Testis (tissue), 3 donors: ENCODE measurements around the gene SURF6. TPM values are rescaled to one million over a fixed set of nuclear protein-coding genes. Genes with fewer than 3 reads are reported as not detected.

Source experiments
- DNase-seq: peaks from one replicate; pipeline ENCODE4 v3.0.0-alpha.2; 2019
- H3K27ac ChIP-seq, 2 donors: fragments of 200-600 bp; sonication (generic); one replicate each; pipeline ENCODE4 v1.5.1; 2019
- H3K27me3 ChIP-seq: fragments of 200-600 bp; sonication (generic); one replicate; pipeline ENCODE4 v1.5.1; 2019
- H3K36me3 ChIP-seq: fragments of 200-600 bp; sonication (generic); one replicate; pipeline ENCODE4 v1.5.1; 2017; ENCODE audit warnings: low read depth; ENCODE audit errors: missing control alignments
- H3K4me1 ChIP-seq: fragments of 200-600 bp; sonication (generic); one replicate; pipeline ENCODE4 v1.5.1; 2019
- H3K4me3 ChIP-seq, 2 donors: fragments of 200-600 bp; sonication (generic); one replicate each; pipeline ENCODE4 v1.5.1; 2017 to 2019
- H3K9me3 ChIP-seq: fragments of 200-600 bp; sonication (generic); one replicate; pipeline ENCODE4 v1.5.1; 2017
- POLR2A ChIP-seq: fragments of 450-650 bp; IDR thresholded peaks from one replicate; pipeline ENCODE4 v1.6.1; 2017; ENCODE audit warnings: antibody characterized with exemption, mild to moderate bottlenecking, moderate library complexity
- WGBS, 2 donors: methylation state at CpG; one replicate each; pipeline ENCODE4 v1.1.5; 2018; 5-methylcytosine and 5-hydroxymethylcytosine counted together
- intact Hi-C: fragments of 100-400 bp; cut with DNase I; formaldehyde crosslinking; loops from one replicate; pipeline ENCODE4 v1.15.1; 2023; ENCODE audit warnings: low total_unique reads
- polyA plus RNA-seq: library from polyadenylated mRNA; stranded (reverse); fragments of 350-450 nt; fragmentation: Illumina TruSeq; extraction: RNeasy Lipid Tissue Mini Kit (QIAGEN cat#74804); gene quantifications from one replicate; pipeline ENCODE4 v1.2.3, GENCODE V29; 2014; ENCODE audit warnings: low read depth, low replicate concordance; ENCODE audit not compliant: insufficient read depth
- total RNA-seq, 2 donors: library from RNA; depleted of rRNA; stranded (reverse); fragments of >200 nt; gene quantifications; one replicate each; pipeline ENCODE4 v1.2.3, GENCODE V29; 2016
- TF ChIP-seq, protein P1 (sequence below), 3 experiments: fragments of 450-650 bp in 2 of 3; fragments of 200-600 bp in 1 of 3; sonication (generic) in 1 of 3; IDR thresholded peaks; one replicate each; pipeline ENCODE4 v1.5.1; 2016 to 2019; ENCODE audit warnings: antibody characterized with exemption in 3 of 3, mild to moderate bottlenecking in 2 of 3, moderate library complexity in 1 of 3

The SURF6 gene
- total and polyA plus RNA-seq, 3 donors from 2014 or later, result 19.8 to 36.0 (median 28.5) TPM

DNA sequence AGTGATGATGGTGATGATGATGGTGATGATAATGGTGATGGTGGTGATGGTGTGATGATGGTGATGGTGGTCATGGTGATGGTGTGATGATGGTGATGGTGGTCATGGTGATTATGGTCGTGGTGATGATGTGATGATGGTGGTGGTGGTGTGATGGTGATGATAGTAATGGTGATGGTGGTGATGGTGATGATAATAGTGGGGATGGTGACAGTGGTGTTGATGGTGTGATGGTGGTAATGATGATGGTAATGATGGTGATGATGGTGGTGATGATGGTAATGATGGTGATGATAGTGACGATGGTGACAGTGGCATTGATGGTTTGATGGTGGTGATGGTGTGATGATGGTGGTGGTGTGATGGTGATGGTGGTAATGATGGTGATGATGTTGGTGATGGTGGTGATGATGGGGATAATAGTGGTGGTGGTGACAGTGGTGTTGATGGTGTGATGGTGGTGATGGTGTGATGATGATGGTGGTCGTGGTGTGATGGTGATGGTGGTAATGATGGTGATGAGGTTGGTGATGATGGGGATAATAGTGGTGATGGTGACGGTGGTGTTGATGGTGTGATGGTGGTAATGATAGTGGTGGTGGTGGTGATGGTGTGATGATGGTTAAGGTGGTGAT, 46.6 kb upstream of the SURF6 start:
- DNase-seq, result no peak
- TF ChIP-seq, protein P1, sequence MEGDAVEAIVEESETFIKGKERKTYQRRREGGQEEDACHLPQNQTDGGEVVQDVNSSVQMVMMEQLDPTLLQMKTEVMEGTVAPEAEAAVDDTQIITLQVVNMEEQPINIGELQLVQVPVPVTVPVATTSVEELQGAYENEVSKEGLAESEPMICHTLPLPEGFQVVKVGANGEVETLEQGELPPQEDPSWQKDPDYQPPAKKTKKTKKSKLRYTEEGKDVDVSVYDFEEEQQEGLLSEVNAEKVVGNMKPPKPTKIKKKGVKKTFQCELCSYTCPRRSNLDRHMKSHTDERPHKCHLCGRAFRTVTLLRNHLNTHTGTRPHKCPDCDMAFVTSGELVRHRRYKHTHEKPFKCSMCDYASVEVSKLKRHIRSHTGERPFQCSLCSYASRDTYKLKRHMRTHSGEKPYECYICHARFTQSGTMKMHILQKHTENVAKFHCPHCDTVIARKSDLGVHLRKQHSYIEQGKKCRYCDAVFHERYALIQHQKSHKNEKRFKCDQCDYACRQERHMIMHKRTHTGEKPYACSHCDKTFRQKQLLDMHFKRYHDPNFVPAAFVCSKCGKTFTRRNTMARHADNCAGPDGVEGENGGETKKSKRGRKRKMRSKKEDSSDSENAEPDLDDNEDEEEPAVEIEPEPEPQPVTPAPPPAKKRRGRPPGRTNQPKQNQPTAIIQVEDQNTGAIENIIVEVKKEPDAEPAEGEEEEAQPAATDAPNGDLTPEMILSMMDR (IDR thresholded peaks at IDR 0.05), result no peak
- TF ChIP-seq POLR2A, result no peak
- intact Hi-C loops, result no loop called here
- Histone ChIP-seq H3K27me3 (no peaks in the 10 kb centered on the region), H3K4me3 (no peak overlapping the region), H3K9me3 (no peaks in the 10 kb centered on the region), H3K27ac (no peak overlapping the region), H3K36me3 (no peaks in the 10 kb centered on the region), H3K4me1 (no peaks in the 10 kb centered on the region)
- WGBS, 2 donors, result 93 to 97% methylated on average over 4 of the region's 4 CpGs

DNA sequence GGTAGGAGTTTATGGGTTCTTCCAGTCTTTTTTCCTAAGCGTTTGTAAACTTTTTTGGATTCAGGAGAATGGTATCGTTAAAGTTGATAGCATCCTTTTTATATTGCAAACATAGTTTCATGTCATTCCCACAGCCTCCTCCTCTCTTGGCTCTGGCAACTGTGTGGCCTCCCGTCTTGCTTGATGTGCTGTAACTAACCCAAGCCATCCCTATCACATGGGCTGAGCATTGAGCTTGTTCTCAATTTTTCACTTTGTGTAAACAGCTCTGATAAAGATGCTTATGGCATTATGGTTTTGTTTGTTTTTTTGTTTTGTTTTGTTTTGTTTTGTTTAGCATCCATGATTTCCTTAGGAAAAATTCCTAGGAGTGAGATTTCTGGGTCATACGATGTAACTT, 44.7 kb upstream of the SURF6 start:
- Histone ChIP-seq H3K4me3 (no peak overlapping the region), H3K27ac (no peak overlapping the region), H3K27me3 (no peaks in the 10 kb centered on the region), H3K36me3 (no peaks in the 10 kb centered on the region), H3K4me1 (peaks cover 4% of the 10 kb centered on the region), H3K9me3 (no peaks in the 10 kb centered on the region)
- TF ChIP-seq, protein P1 (IDR thresholded peaks at IDR 0.05), result no peak
- no peak for TF ChIP-seq POLR2A
- 68 to 83% methylated on average over 4 of the region's 4 CpGs for WGBS, 2 donors
- intact Hi-C loops, result no loop called here
- DNase-seq, result no peak

GRCh38 chr9:133379153-133380086, 43.4 kb upstream of the SURF6 start:
- no peak for DNase-seq
- intact Hi-C loops, result no loop called here

DNA sequence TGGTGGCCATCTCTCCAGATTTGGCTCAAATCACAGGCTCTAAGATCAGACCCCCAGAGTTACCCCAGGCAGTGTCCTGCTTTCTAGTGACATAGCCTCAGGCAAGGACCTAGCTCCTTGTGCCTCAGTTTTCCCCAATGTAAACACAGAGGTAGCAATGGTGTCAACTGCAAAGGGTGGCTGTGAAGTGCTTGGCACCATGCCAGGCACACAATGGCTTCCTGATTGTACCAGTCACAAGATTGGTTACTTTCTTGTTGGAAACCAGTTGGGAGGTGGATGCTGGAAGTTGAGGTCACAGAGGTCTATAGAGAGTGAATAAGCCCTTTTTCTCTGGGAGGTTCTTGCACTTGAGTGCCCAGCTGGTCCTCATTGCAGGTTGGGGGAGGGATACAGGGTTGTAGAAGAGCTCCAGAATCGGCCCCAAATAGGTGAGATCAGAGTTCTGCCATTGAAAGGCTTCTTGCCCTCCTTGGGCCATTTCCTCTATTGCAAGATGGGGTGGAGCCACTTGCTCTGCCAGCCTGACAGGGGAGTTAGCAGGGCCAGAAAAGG, 42.5 kb upstream of the SURF6 start:
- Histone ChIP-seq H3K4me3 (no peak overlapping the region), H3K9me3 (no peaks in the 10 kb centered on the region), H3K4me1 (peaks cover 10% of the 10 kb centered on the region), H3K36me3 (no peaks in the 10 kb centered on the region), H3K27ac (no peak overlapping the region), H3K27me3 (no peaks in the 10 kb centered on the region)
- TF ChIP-seq, protein P1 (IDR thresholded peaks at IDR 0.05), result no peak
- no peak for TF ChIP-seq POLR2A
- DNase-seq, result no peak
- 91 to 93% methylated on average over 1 of the region's 1 CpG for WGBS, 2 donors
- intact Hi-C loops, result no loop called here

More at GRCh38 chr9:133379153-133380086, 43.4 kb upstream of the SURF6 start:
- Histone ChIP-seq H3K27me3 (no peaks in the 10 kb centered on the region), H3K27ac (no peak overlapping the region), H3K36me3 (no peaks in the 10 kb centered on the region), H3K9me3 (no peaks in the 10 kb centered on the region), H3K4me3 (no peak overlapping the region), H3K4me1 (peaks cover 8% of the 10 kb centered on the region)
- WGBS, 2 donors, result 87 to 90% methylated on average over 10 to 14 of the region's 14 CpGs
- TF ChIP-seq, protein P1 (IDR thresholded peaks at IDR 0.05), result no peak
- no peak for TF ChIP-seq POLR2A
